HG02884 (cell line): ENCODE results near the gene MED27.

Experiments used
- ATAC-seq: cut with Tn5 transposase; IDR thresholded peaks from one replicate; pipeline ENCODE4 v1.9.1; 2021; ENCODE audit warnings: mild to moderate bottlenecking, moderate library complexity; ENCODE audit not compliant: unreplicated experiment

The MED27 gene

DNA sequence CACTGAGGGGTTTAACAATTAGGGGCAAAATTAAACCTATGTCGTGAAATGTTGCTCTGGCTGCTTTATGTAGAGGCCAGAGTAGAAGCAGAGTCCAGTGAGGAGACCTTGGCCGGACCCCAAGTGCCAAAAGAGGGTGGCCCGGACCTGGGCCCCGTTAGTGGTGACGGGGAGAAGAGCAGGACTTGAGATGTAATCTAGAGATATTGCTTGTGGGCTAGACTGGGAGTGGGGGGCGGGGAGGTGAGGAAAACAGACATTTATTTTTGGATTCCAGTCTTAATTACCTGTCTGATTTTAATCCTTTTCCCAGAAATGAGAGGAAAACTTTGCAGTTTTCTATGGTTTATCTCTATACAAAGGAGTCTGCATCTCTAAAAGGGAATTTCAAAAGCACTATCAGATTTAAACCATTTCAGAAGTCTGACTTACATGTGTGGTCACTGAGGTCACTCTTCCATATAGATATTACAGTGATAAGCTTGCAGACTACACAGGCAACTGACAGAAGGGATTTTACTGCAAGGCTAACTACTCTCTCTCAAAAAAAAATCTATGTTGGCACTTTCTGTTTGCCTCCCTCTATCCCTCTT is 108.1 kb downstream of the MED27 start:
- no peak for ATAC-seq

GRCh38 chr9:131969469-131969989 is 110.1 kb downstream of the MED27 start:
- ATAC-seq, result no peak

DNA sequence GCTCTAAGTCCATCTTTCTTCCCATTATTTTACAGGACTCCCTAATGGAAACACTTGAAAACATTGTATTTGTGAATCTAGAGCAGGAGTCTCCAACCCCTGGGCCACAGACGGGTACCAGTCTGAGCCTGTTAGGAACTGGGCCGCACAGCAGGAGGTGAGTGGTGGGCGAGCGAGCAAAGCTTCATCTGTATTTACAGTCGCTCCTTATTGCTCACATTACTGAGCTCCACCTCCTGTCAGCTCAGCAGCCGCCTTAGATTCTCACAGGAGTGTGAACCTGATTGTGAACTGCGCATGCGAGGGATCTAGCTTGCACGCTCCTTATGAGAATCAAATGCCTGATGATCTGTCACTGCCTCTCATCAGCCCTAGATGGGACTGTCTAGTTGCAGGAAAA is 111.0 kb downstream of the MED27 start:
- ATAC-seq, result no peak

- ATAC-seq, result no peak
Observed at GRCh38 chr9:131965841-131966240, 113.8 kb downstream of the MED27 start.

- no peak for ATAC-seq
Observed at GRCh38 chr9:131965103-131965502, 114.6 kb downstream of the MED27 start.

DNA sequence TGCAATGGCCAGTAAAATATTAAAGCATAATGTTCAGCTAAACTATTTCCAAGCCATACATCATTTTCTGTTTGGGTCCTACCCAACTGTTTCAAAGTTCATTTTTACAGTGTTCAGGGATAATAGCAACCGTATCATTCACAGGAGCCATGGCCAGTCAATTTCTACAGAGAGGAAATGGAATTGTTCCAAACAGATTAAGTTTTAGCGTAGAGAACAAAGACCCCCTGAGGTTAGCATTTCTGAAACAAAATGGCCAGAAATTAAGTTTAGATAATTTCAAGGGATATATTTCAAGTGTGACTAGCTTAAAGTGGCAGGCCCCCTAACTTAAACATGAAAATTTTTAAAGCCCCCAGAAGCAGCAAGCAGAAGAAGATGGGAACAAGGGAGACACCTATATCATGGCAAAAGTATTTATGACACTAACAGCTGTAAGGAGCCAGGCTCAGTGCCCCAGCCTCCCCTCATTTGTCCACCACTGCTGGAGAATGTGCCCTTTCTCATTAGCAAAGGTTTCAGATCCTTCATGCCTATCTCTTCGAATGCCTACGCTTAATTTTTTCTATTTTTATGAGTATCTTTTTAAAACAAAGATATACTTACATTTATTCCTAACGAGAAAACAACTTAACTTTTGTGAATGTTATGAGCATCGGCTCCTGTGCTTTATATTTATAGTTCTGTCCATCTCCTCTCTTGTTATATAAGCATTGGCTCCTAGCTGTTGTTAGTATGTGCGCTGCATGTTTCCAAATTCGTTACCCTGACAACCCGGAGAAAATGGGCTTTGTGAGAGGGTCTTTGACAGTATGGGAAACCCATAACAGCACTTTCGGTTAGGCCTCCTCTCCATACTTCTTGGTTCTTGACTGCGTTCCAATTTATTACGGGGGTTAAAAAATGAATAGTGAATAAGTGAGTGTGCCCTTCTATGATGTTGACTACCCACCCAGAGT is 116.3 kb downstream of the MED27 start:
- ATAC-seq, result no peak

DNA sequence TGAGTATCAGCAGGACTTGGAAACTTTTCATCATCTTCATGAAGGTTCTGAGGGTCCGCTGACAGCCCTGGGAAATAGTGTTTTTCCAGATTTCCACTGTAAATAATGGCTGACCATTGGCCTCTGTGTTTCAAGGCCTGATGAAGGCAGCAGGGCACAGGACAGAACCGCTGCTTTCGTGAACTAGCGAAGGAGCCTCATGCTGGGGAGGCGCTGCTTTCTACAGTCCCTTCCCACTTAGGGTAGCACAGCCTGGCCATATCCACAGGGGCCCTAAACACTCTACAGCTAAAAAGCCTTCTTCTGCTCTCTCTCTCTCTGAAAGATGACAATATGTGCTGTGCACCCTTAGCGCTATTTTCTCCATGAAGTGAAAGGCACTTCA is 118.2 kb downstream of the MED27 start:
- ATAC-seq, result no peak

GRCh38 chr9:131960851-131961495 is 118.7 kb downstream of the MED27 start:
- ATAC-seq, result no peak

GRCh38 chr9:131960311-131960710 is 119.4 kb downstream of the MED27 start:
- ATAC-seq, result no peak

- no peak for ATAC-seq
Observed at GRCh38 chr9:131959887-131960286, 119.8 kb downstream of the MED27 start.

GRCh38 chr9:131959056-131959455 is 120.6 kb downstream of the MED27 start:
- no peak for ATAC-seq

DNA sequence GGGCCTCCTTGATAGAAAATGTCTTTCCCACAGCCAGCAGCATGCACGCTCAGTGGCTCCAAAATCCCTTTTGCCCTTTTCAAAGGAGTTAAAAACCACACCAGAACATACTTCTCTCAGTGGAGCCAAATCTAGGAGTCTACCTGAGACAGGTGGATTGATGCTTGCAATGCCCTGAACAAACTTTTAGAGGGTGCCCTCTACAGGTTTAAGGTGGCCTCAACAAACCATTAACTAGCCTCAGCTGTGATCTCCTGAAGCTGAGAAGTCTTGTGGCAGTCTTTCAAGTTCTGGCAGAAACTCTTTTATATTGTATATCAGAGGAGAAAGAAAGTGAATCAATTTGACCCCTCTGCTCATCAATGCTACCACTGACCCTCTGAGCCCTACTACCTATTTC is 125.4 kb downstream of the MED27 start:
- no peak for ATAC-seq

DNA sequence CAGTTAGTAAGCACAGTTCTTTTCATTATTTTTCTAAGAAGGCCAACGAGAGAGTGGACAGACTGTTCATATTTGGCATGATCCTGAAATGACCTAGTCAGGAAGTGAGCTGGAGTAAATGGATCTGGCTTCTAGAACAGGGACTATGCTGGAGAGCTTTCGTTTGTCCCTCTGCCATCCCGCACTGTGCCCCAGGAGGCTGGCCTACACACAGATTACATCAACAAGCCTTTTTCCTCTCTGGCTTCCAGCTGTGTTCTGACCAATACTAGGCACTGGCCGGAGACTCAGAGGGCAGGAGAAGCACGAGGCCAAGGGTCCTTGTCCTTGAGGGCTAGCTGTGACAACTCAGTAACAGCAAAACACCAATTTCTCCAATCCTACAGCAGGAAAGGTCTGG is 127.8 kb downstream of the MED27 start:
- no peak for ATAC-seq

DNA sequence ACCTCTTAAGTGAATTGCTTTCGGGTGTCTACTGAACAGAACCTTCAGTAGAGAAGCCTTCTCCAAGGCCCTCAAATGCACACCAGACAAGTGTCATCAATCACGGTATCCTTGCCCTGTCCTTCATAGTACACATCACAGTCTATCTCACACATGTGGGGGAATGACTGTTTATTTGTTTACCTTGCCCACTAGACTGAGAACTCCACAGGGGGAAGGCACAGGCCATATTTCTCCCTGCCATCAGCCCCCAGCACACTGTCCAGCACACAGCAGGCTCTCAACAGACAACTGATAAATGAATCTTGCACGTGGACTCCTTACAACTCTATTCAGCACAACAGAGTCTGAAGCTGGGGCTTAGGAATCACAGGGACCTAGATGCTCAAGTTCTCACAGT is 128.5 kb downstream of the MED27 start:
- ATAC-seq, result no peak

- no peak for ATAC-seq
Observed at GRCh38 chr9:131950487-131950886, 129.2 kb downstream of the MED27 start.

- no peak for ATAC-seq
Observed at GRCh38 chr9:131946180-131946579, 133.5 kb downstream of the MED27 start.

GRCh38 chr9:131943351-131943841 is 136.3 kb downstream of the MED27 start:
- no peak for ATAC-seq

DNA sequence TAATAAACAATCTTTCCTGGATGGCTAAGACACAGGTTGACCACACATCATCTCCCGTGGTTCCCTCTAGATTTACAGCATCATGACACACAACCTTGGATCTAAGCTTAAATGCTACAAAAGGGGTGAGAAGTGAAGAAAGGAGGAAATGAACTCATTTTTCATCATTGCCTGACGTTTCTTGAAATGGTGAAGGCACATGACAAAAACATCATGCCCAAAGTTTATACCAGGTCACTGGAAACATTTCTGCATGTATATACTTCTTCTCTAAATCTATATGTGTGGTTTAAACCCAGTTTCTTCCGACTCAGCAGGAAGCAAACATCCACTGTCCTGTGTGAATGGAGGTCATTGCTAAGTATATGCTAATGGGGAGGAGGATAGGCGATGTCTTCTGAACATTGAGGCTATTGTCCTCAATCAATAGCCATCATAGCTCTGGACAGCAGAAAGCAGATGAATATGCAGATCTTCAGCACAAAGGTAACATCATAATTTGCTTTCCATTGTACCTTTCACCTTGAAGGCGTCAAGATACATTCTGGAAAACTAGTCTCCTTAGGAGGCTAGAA is 137.4 kb downstream of the MED27 start:
- no peak for ATAC-seq

- ATAC-seq, result no peak
Observed at GRCh38 chr9:131937451-131937850, 142.2 kb downstream of the MED27 start.

DNA sequence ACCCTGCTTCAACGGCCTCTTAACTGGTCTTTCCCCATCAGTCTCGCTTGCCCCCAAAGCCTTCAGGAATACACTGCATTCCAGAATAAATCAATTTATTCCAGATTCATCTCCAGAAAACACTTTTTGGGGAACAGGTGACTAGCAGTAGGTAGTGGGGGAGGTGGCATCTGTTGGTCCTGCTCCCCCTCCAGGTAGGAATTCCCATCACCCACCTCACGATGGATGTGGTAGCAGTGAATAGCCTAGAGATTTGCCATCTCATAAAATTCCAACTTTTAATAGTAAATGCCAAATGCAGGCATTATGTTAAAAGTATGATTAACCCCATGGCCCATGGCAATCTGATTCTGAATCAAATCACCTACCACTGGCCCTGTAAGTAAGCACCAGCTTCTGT is 142.7 kb downstream of the MED27 start:
- ATAC-seq, result no peak

GRCh38 chr9:131934673-131935072 is 145.0 kb downstream of the MED27 start:
- no peak for ATAC-seq
